Measurements from ENCODE around the gene MSI2.

GRCh38 chr17:57654040-57654775 is 397.9 kb downstream of the MSI2 start:
- TF ChIP-seq EZH2 (IDR thresholded peaks at IDR 0.05) (no peak), POLR2AphosphoS5 (IDR thresholded peaks at IDR 0.05; ENCODE audit: borderline replicate concordance, low read depth, low read length) (no peak), FOXP2 (optimal IDR thresholded peaks at IDR 0.05; ENCODE audit: control extremely low read depth, extremely low read length, insufficient read depth) (no peak)

All from SK-N-MC (cell line).